ENCODE results near the gene ETNK1.

- TF ChIP-seq CTCF (IDR thresholded peaks at IDR 0.05) = no peak
- TF ChIP-seq POLR2A (IDR thresholded peaks at IDR 0.05) = no peak
Measured at GRCh38 chr12:22653791-22654190, 28.8 kb downstream of the ETNK1 start.

All from thyroid gland (tissue), 4 donors.